NOMO-1 treated with DMSO at 0.1 percent for 48 hours (cell line): ENCODE data around the gene DACT1.

Source experiments
- DNase-seq: peaks from one replicate; lab custom pipeline; 2025; ENCODE audit not compliant: unreplicated experiment; lab: John Stamatoyannopoulos, UW

DACT1 gene

DNA sequence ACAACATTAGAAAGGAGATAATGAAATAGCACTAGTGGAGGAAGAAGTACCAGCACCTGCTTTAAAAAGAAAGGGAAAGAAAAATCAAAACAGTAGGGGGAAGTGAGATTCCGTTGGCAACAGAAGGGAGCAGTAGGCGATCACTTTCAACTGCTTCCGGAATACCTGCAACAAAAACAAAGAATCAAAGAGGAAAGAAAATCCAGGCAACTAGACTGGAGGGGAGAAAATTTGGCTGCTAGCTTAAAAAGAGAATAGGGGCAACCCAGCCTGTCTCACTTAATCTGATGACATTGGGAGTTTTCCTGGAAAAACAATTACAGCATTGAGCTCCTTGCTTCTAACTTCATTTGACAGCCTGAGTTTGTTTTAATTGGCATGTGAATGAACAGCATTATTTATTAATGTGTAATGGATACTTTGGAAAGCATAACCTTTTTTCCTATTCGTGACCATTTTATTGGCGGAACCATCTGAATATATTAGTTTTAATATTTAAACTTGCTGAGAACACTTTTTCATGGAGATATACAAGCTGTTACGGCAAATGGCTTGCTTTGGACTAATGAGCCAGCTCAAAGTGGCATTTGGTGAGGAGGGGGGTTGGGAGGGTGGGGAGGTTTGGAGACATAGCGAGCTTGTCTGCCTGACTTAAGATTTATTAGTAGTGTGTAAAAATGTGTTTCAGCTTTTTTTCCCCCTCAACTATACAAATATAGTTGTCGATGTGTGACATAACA, 2.5 kb upstream of the DACT1 start:
- peak; percentile 26 for DNase-seq

DNA sequence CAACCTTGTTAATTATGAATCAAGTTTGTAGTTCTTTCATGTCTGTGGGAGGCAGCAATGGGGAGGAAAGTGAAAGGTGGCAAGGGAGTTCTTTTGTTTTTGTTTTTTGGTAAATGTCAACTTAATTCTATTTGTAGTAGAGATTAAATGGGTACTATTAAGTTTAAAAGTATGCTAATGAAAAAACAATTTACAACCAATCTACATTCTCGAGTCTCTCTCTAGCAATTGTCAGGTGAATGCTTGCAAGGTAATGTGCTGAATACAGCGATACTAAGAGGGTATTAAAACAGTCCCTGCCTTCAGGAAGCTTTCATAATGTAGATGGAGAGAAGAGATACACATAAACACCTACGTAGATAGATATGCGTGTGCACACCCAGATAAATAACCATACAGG, 1.6 kb upstream of the DACT1 start:
- no peak for DNase-seq

DNA sequence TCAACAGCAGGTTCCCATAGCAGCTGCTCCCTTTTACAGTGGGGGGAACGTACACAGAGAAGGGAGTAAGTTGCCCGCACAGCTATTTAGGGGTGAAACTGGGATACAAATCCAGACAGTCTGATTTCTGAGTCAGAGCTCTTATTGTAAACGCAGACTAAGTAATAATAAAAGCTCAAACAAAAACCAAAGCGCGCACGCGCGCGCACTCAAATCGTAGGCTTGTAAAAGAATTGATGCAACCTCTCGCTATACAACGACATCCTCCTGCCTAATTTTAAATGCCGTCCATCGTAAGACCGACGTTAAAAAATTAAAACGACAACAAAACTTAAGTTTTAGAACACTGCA, 747 bp upstream of the DACT1 start:
- DNase-seq = peak; percentile 72

DNA sequence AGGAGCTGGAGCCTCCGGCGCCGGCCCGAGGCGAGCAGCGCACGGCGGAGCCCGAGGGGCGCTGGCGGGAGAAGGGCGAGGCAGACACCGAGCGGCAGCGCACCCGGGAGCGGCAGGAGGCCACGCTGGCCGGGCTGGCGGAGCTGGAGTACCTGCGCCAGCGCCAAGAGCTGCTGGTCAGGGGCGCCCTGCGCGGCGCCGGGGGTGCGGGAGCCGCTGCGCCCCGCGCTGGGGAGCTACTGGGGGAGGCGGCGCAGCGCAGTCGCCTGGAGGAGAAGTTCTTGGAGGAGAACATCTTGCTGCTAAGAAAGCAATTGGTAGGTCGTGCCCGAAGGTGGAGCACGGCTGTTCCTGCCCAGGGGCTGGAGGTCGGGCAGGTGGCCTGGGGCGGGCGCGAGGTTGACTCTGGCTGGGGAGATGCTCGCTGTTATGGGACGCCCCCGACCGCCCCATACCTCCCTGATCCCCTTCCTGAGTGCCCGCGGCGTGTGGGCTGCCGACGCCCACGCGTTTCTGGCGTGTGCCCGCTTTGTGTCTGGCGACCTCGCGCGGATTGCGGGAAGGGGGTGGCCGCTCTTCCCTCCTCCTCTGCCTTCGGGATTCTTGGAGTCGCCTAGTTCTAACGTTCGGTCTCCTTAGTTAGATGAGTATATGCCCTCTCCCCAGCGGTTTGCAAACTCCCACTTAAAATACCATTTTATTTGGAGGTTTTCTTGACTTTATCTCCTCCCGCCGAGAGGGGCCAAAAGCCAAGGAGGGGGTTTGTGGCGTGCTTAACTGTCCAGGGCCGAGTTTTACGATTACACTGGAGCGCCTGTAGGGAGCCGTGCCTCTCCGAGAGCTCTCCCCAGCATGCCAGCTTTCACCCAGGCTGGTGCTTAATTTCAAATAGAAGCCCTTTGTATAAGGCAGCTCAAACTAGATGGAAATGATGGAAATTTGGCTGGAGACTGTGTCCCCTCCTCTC, 752 bp downstream of the DACT1 start:
- no peak for DNase-seq

DNA sequence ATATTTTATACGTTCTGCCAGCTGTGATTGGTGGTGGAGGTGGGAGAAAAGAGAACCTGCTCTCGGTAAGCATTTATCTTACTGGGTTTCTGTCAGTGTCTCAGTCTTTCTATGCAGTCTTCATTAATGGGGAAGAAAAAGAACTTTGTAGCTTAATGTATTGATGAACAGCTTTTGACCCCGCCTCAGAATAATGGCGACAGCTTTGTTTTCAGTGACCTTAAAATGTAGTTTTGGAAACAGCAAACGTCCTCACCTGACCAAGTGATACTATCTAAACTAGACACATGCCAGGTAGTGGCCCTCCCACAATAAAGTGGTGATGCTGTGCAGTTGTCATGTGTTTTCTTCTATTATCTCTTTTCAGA, 1.4 kb downstream of the DACT1 start:
- DNase-seq = no peak

DNA sequence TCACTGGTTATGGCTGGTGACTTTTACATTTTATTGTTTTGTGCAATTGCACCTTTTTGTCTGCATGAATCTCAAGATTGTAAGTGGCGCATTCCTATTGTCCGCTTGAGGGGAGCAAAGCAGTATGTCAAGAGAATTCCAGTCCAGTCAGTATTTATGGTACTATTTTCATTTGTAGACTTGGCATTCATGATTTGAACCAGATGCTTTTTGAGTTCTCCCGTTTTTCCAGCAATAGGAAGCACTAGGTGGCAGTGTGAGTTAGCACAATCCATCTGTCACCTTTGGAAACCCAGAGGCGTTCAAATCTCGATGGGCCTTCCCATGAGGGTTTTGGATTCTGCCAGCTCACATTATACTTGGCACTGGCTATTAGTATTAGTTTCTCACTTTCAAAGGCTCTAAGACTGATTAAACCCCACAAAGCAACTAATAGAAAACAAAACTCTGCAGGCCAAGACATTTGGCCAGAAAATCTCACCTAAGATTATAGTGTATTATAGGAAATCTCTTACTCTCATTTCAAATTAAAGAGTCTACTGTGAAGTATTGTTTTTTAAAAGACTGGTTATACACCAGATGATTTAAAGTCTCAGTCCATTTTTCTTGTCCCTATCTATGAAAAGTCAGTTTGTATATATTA, 2.2 kb downstream of the DACT1 start:
- peak; percentile 35 for DNase-seq

DNA sequence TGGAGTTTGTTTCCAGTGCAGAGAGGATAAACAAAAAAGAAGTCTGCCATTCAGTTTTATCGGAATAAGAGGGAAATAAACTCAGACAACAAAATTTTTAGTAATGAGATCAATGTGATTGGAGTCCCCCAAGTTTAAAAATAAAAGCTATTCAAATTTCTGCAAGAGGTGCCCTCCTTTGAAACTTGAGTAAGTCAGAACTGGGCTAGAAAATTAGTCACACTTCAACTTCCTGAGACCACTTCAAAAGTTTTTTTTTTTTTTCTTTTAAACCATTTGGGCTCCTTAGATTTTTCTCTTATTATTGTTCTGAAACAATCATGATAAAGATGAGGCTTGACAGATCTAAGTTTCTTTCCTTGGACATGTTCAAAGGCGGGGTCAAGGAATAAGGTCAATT, 3.2 kb downstream of the DACT1 start:
- no peak for DNase-seq

DNA sequence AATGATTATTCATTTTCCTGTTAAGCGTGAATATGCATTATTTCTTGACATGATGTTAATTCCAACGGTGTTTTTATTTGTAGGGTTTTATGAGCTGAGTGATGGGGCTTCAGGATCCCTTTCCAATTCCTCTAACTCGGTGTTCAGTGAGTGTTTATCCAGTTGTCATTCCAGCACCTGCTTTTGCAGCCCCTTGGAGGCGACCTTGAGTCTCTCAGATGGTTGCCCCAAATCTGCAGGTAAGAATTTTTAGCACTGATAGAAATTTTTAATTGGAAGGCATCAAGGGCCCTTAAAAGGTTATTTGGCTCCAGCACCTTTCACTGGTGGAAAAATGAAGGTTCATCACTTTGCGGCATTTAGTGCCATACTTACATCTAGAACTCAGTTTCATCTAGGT, 3.7 kb downstream of the DACT1 start:
- no peak for DNase-seq

DNA sequence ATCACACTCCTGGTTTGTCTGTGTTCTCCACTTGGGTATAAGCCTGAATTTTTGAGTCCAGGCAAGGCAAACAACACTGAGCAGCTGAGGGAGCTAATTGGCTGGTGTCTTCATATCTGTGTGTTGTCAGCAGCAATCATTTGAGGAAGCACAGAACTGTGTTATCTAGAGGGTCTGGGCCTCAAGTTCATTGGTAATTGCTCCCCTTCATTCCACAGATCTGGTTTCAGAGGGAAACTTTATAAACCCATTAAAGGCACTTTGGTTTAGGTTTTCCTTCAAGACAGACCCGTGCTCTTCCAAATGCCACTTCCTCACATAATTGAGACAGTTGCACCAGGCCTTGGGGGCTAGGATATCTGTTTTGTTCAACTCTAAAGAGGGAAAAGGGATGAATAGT, 5.6 kb downstream of the DACT1 start:
- no peak for DNase-seq

DNA sequence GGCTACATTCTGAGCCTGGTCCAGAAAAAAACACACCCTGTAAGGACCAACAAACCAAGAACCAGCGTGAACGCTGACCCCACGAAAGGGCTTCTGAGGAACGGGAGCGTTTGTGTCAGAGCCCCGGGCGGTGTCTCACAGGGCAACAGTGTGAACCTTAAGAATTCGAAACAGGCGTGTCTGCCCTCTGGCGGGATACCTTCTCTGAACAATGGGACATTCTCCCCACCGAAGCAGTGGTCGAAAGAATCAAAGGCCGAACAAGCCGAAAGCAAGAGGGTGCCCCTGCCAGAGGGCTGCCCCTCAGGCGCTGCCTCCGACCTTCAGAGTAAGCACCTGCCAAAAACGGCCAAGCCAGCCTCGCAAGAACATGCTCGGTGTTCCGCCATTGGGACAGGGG, 7.9 kb downstream of the DACT1 start:
- no peak for DNase-seq

DNA sequence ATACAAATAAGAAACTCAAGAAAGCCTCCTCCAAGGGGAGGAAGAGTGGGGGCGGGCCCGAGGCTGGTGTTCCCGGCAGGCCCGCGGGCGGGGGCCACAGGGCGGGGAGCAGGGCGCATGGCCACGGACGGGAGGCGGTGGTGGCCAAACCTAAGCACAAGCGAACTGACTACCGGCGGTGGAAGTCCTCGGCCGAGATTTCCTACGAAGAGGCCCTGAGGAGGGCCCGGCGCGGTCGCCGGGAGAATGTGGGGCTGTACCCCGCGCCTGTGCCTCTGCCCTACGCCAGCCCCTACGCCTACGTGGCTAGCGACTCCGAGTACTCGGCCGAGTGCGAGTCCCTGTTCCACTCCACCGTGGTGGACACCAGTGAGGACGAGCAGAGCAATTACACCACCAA, 8.7 kb downstream of the DACT1 start:
- no peak for DNase-seq

DNA sequence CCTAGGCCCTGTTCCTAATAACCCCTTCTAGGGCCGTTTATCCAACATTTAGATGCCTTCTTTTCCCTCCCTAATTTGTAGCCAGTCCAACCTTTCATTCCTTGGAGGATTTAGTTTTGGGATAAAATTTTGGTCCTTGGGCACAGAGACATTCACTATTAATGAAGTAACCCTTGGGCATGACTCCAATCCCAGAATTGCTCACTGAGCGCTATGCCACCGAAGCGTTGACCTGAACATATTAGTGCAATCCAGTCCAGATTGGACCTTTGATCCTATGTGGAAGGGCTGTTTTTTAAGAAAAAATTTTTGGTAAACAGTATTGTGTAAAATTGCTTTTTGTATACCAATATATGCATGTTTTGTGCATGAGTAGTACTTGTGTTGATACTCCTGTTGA, 10.0 kb downstream of the DACT1 start:
- DNase-seq = no peak

DNA sequence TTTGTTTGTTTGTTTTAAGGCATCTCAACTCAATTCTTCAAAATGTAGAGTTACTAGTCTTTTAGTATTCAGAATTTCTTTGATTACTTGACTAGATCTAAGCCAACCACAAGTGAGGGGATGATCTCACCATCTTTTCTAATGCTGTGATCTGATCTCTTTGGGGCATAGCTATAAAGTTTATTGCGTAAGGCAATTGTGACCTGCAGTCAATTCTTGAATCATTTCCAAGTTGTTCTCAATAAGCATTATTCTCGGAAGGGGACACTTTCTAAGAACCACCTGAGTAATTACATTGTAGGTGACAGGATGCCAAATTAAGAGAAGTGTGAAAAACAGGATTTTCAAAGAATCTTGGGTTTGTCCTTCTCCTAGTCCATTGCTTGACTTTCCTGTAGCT, 13.1 kb downstream of the DACT1 start:
- no peak for DNase-seq

DNA sequence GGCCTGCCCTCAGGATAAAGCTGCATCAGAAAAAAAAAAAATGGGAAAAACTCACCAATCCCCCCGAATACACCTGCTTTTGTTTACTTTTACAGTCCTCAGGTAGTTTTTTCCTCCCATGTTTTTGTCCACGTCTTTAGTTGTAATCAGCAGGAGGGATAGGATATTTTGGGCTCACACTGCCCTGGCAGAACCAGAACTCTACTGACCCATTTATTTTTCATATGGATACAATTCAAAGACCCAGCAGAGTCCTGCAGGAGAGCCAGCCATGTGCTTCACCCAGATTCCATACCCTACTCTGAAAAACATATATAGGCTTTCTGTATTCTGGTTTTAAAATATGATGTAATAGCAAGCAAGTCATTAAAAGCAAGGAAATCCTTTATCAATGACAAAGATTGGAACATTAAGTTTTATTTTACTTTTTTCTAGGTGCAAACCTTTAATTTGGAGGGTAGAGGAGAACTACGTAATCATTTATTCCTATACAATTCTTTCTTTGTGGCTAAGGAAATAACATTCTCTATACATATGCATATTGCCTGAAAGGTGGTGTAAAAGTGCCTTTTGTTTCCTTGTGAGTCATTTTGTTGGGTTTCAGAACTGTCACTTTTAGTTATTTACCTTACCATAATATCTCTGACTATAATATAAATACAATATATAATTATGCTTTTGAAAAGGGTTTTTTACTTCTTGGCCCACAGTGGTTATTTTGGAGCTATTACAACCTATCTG, 19.1 kb downstream of the DACT1 start:
- no peak for DNase-seq

DNA sequence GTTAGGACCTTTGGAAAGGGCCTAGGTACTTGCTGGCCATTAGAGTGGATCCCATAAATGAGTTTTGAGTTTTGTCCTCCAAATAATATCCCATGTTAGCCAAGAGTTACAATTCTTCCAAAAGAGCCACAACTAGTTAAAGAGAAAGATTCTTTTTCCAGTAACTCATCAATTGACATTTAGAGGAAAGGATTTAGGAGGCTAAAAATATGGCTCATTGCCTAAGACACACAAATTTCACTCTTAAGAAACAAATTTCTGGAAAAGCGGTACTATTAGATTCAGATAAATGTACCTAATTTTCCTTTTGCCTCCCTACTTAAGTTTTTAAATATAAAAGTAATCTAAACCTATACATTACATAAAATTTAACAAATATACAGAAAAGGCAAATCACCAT, 21.3 kb downstream of the DACT1 start:
- no peak for DNase-seq

DNA sequence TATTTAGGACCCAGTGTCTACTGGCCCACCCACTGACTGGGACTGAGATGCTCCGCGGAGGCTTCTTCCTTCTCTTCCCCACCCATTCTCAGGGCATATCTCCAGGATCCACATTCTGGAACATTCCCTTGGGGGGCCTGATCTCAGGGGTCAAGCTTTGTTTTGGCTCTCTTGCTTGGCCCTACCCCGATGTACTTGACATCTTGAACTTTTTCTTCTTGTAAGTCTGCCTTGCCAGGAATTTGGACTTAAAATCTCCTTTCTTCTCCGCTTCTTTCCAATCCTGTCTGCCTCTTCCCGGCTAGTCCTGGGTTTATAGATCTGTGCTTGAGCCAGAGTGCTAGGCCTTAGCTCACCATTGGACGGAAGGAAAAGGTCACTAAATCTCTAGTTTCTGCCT, 22.1 kb downstream of the DACT1 start:
- DNase-seq = no peak

DNA sequence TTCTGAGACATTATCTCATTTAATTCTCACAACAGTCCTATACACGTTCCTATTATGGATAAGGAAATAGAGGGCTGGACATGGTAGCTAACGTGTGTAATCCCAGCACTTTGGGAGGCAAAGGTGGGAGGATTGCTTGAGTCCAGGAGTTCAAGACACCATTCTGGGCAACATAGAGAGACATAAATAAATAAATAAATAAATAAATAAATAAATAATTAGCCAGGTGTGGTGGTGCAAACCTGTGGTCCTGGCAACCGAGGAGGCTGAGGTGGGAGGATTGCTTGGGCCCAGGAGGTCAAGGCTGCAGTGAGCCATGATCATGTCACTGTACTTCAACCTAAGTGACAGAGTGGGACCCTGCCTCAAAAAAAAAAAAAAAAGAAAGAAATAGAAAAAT, 22.6 kb downstream of the DACT1 start:
- DNase-seq = no peak

DNA sequence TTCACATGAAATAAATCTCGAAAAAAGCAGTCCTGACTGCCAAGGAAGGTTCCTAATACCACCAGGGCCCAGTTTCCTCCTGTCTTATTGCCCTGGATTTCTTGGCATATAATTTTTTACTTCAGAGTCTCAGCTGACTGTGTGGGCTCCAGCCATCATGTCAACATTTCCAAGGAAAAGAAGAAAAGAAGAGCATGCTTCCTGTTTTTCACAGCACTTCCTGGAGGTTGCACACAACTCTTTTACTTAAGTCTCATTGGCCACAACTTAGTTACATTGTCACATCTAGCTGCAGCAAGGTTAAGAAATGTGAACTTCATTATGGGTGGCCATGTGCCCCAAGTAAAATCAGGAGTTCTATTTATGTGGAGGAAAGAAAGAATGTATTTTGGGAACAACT, 24.3 kb downstream of the DACT1 start:
- DNase-seq = peak; percentile 13

DNA sequence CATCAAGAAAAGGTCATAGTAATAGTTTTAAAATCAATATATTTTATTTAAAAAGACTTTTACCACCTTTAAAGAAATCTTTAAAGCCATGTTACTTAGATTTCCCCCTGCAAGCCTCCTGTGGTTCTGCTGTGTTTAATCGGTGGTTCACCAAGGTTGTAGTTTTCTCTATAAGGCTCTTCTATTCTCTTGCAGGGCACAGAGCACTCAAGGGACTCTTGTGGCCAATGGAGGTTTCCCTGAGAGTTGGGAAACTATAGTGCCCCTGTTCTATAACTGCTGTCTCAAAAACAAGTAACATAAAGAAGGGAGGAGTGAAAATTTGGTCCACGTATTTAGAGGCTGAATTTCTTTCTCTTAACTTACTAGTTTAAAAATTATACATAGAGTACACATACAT, 25.0 kb downstream of the DACT1 start:
- no peak for DNase-seq

DNA sequence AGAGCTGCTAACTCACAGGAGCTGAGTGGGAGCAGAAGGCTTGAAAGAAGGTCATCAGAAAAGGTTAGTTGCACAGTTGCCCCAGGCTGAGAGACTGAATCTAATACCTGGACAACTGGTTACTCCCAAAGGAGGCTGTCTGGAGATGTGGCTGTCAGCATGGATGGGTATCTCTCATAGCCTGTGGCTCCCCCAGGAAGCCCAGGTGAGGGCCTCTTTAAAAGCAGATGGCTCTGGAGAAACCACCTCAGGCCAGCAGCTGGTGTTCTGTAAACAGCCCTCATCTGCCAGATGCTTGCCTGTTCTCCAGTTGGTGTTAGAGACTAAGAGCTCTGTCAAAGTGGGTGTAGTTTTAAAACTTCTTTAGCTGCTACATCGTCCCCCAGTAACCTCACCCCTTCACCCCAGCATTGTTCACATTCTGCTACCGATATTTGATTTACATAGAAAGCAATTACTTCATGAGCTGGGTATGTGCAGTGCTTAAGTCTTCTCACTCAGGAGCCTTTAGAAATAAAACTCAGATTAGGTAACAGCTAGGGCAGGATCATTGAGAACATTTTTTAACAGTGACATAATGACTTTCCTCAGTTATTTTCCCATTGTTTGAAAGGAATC, 25.8 kb downstream of the DACT1 start:
- DNase-seq = no peak
